AG09319 (cell line): ENCODE measurements around the gene SLPI.

ENCODE experiments used
- DNase-seq: peaks from one replicate; pipeline ENCODE4 v3.0.0-alpha.2; 2010; ENCODE audit warnings: low read depth; ENCODE audit errors: extremely low read depth
- CTCF ChIP-seq: IDR thresholded peaks from 2 replicates; pipeline ENCODE4 v1.5.1; 2011; ENCODE audit warnings: low read depth, mild to moderate bottlenecking, inconsistent platforms, low read length, moderate library complexity

The SLPI gene

DNA sequence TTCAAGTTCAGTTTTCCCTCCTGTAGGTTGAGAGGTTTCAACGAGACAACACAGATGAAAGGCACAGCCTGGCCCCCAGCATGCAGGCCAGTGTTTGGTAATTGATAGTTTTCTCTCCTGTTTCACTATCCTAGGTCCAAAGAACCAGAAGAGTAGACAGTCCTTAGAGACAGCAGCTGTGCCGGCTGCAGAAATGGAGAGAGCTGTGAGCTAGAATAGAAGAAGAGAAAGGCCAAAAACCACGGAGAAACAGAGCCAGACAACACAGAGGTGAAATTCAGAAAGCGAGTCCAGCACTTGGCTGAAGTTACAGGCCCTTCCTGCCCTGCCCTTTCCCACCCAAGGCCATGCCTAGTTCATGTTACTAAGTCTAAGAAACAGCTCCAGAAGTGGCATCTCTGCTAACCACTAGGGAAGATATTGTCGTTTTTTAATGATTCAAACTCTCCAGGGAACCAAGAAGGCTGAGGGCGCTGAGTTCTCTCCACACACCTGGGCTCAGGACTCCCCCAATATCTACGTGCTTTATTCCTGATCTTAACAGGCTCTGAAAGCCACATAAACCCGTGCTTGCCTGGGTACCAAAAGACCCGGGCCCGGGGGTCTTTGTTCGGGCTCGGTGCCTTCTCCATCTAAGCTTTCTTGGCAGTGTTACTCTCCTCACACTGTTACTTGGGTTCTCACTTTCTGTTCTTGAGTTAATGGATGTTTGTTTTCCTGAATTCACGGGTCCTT is 35.7 kb upstream of the SLPI start:
- no peak for DNase-seq
- TF ChIP-seq CTCF, result no peak

GRCh38 chr20:45288860-45289259 is 34.5 kb upstream of the SLPI start:
- no peak for TF ChIP-seq CTCF
- DNase-seq, result no peak

DNA sequence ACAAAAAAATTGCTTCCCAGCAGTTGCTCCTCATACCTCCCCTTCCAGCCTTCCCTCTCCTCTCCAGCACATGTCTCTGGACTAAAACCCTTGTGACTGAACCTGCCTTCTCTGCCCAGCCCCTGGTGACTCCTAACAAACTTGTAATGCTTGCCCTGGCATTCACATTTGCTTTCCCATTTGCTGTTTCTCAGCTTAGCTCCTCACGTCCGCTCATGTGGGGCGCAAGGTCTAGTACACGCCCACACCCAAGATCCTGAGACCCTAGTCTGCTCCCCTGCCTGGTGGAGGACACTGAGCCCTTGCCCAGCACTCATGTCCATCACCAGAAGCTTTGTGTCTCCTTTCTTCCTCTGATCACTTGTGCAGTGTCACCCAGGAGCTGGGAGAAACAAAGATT is 34.0 kb upstream of the SLPI start:
- no peak for TF ChIP-seq CTCF
- DNase-seq, result no peak

DNA sequence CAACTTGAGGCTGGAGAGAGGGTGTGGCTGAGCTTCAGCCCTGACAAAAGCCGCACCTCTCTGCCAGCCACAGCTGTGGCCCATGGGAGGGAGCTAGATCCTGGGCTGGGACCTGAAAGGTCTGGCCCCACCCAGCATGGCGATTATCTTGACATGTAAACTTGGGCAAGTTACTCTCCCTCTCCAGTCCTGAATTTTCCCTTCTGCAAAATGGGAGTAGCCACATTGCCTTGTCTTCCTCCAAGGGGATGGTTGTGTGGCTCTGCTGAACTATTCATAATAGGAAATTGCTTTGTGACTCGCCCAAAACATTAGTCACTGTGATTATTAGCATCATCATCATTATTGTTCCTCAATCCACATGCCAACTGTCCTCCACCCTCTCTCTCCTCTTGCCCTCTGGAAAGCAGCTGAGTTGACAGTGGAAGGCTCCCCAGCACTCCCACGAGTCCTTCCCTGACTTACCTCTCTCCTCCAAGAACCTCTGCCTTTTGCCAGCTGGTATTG is 29.2 kb upstream of the SLPI start:
- TF ChIP-seq CTCF, result no peak
- no peak for DNase-seq

GRCh38 chr20:45282700-45283550 is 28.6 kb upstream of the SLPI start:
- no peak for DNase-seq
- TF ChIP-seq CTCF, result no peak

DNA sequence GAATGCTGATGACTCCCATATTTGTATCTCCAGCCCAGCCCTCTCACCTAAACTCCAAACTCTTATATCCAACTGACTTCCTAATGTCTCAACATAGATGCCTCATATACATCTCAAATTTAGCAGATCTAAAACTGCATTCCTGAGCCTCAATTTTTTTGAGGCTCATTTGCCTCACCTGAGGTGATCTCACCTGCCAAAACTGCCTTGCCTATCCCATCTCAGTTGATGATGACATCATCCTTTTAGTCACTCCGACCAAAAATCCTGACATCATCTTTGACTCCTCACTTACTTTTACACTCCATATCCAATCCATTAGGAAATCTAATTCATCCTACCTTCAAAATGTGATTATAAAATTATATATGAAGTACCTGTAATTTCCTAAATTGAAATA is 25.6 kb upstream of the SLPI start:
- no peak for TF ChIP-seq CTCF
- no peak for DNase-seq

GRCh38 chr20:45275338-45275737 is 21.0 kb upstream of the SLPI start:
- no peak for TF ChIP-seq CTCF
- no peak for DNase-seq
